Activated CD8-positive, alpha-beta T cell treated with anti-CD3 and anti-CD28 coated beads, Interleukin-2, amount 10 ng/mL, durations not matched to agents 7 days and 5 days (primary cell): ENCODE results near the gene SAPCD1. TPM values are rescaled to one million over a fixed set of nuclear protein-coding genes. Genes with fewer than 3 reads are reported as not detected.

ENCODE experiments used
- ATAC-seq: fragments of 150-1000 bp; cut with Tn5 transposase; one replicate; pipeline ENCODE4 v1.10.0; 2021; ENCODE audit warnings: moderate library complexity
- CTCF ChIA-PET: fragments of 350-600 bp; sonication (Branson Sonifier 250); formaldehyde crosslinking; loops from one replicate; lab custom pipeline; 2021; ENCODE audit warnings: antibody characterized with exemption; lab: Charles Lee
- POLR2A ChIA-PET: fragments of 350-600 bp; sonication (Branson Sonifier 250); formaldehyde crosslinking; loops from one replicate; lab custom pipeline; 2021; ENCODE audit warnings: antibody characterized with exemption; lab: Charles Lee
- DNase-seq: peaks from one replicate; pipeline ENCODE4 v3.0.0-alpha.2; 2020
- H3K27ac Mint-ChIP-seq: one replicate; pipeline ENCODE4 v1.8.0; 2021; ENCODE audit warnings: mild to moderate bottlenecking, mixed read lengths
- H3K27me3 Mint-ChIP-seq: one replicate; pipeline ENCODE4 v1.8.0; 2021; ENCODE audit warnings: low read depth, mixed read lengths
- H3K36me3 Mint-ChIP-seq: one replicate; pipeline ENCODE4 v1.8.0; 2021; ENCODE audit warnings: low read depth, mixed read lengths
- H3K4me1 Mint-ChIP-seq: one replicate; pipeline ENCODE4 v1.8.0; 2021; ENCODE audit warnings: low read depth, mixed read lengths
- H3K4me3 Mint-ChIP-seq: one replicate; pipeline ENCODE4 v1.8.0; 2021; ENCODE audit warnings: mild to moderate bottlenecking, mixed read lengths
- H3K9me3 Mint-ChIP-seq: one replicate; pipeline ENCODE4 v1.8.0; 2022; ENCODE audit warnings: mixed read lengths; ENCODE audit not compliant: insufficient read depth
- total RNA-seq, 2 experiments: library from RNA; stranded (reverse); gene quantifications; one replicate each; pipeline ENCODE4 v1.2.3, GENCODE V29; 2021

The SAPCD1 gene
- total RNA-seq, 2 experiments from 2014 or later, result 14.3 to 15.4 TPM

GRCh38 chr6:31739639-31740396, 22.6 kb upstream of the SAPCD1 start, which contains the start of gene MSH5:
Gene MSH5 (plus strand): TSS chr6:31740005. CDS start chr6:31740467, 462 bp downstream.
- peak; percentile 99 for DNase-seq
- peaks cover 56% of the 10 kb centered on the region for H3K4me1 Mint-ChIP-seq
- H3K27me3 Mint-ChIP-seq, result no peaks in the 10 kb centered on the region
- POLR2A ChIA-PET, result interaction anchor here (0.6 to 5.6 kb wide), 31 partner anchors 11 to 157 kb away, joined by 3 to 83 read pairs (median 5); partner anchors contain the start of genes ABHD16A, BAG6, C6orf47 and CSNK2B
- peak within 1 kb of the TSS; percentile 92 for H3K4me3 Mint-ChIP-seq
- ATAC-seq, result peak; percentile 83
- peaks cover 43% of the 10 kb centered on the region for H3K36me3 Mint-ChIP-seq
- peak within 1 kb of the TSS; percentile 96 for H3K27ac Mint-ChIP-seq
- no peaks in the 10 kb centered on the region for H3K9me3 Mint-ChIP-seq
- CTCF ChIA-PET, result interaction anchor here (0.6 to 9.7 kb wide), 26 partner anchors 10 to 194 kb away, joined by 3 to 118 read pairs (median 4); partner anchors contain the start of genes ABHD16A, ATP6V1G2, C6orf47 and CSNK2B

DNA sequence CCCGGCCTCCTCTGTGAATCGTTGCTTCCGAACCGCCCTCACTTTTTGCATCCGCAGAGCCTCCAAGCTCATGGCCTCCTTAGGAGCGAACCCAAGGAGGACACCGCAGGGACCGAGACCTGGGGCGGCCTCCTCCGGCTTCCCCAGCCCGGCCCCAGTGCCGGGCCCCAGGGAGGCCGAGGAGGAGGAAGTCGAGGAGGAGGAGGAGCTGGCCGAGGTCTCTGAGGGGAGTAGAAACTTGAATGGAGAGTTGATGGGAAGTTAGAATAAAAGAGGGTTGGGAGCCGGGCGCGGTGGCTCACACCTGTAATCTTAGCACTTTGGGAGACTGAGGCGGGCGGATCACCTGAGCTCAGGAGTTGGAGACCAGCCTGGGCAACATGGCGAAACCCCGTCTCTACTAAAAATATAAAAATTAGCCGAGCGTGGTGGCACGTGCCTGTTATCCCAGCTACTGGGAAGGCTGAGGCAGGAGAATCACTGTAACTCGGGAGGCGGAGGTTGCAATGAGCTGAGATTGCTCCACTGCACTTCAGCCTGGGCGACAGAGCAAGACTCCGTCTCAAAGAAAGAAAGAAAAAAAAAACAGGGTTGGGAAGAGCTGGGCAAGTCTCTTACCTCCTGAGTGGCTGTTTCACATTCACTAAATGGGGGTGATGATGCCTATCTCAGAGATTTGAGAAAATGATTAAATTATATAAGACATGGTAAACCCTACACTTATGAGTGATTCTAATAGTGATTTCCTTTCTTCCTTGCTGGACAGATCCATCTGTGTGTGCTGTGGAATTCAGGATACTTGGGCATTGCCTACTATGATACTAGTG, 21.8 kb upstream of the SAPCD1 start:
- DNase-seq (no peak), ATAC-seq (no peak)
- Mint-ChIP-seq H3K4me1 (peaks cover 58% of the 10 kb centered on the region), H3K4me3 (peak overlapping the region; percentile 92), H3K27ac (peak overlapping the region; percentile 96), H3K36me3 (peaks cover 40% of the 10 kb centered on the region), H3K27me3 (no peaks in the 10 kb centered on the region), H3K9me3 (no peaks in the 10 kb centered on the region)
- ChIA-PET CTCF (interaction anchor here (0.9 to 9.7 kb wide), 10 partner anchors 10 to 142 kb away, joined by 3 to 118 read pairs (median 10); partner anchors contain the start of genes CSNK2B, DDAH2, HSPA1A and HSPA1L), POLR2A (interaction anchor here (0.6 to 5.6 kb wide), 28 partner anchors 11 to 200 kb away, joined by 3 to 83 read pairs (median 5); partner anchors contain the start of genes ABHD16A, CSNK2B, DDAH2 and GPANK1)

DNA sequence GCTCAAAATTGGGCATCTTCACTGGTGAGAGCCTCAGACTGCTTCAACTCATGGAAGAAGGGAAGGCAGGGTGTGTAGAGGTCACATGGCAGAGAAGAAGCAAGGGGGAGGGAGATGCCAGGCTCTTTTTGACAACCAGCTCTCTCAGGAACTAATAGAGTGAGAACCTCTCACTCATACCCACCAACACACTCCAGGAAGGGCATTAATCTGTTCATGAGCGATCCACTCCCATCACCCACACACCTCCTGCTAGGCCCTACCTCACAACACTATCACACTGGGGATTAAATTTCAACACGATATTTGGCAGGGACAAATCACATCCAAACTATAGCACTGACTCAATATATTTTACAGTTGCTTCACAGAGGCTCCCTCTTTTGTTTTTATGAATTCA, 20.6 kb upstream of the SAPCD1 start:
- Mint-ChIP-seq H3K27ac (peak overlapping the region; percentile 96), H3K4me3 (peak overlapping the region; percentile 12), H3K36me3 (peaks cover 35% of the 10 kb centered on the region), H3K27me3 (no peaks in the 10 kb centered on the region), H3K4me1 (peaks cover 53% of the 10 kb centered on the region), H3K9me3 (no peaks in the 10 kb centered on the region)
- CTCF ChIA-PET, result interaction anchor here (2.0 to 9.7 kb wide), 3 partner anchors 27 to 76 kb away, joined by 9 to 118 read pairs (median 11); no protein-coding TSS in a partner anchor
- no peak for DNase-seq
- POLR2A ChIA-PET, result interaction anchor here (0.6 to 5.0 kb wide), 4 partner anchors 9 to 147 kb away, joined by 3 to 42 read pairs (median 11); partner anchors contain the start of genes CSNK2B and GPANK1
- no peak for ATAC-seq

DNA sequence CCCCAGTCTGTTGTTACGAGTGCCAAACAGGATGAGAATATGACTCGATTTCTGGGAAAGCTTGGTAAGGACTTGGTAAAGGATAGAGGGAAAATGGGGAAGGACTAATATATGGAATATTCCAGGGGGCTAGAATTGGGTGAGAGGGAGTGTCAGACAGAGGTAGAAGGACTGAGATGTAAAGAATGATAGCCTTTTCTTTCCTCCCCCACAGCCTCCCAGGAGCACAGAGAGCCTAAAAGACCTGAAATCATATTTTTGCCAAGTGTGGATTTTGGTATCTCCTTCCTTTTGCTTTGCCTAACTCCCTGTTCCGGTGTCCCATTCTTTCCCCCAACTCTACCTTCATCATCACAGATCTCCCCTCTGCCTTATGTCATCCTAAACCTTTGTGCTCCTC, 19.6 kb upstream of the SAPCD1 start:
- H3K4me3 Mint-ChIP-seq, result no peak overlapping the region
- H3K27ac Mint-ChIP-seq, result peak overlapping the region; percentile 16
- H3K36me3 Mint-ChIP-seq, result peaks cover 41% of the 10 kb centered on the region
- CTCF ChIA-PET, result interaction anchor here (9.7 kb wide), 1 partner anchor 26 kb away, joined by 118 read pairs; no protein-coding TSS in a partner anchor
- no peak for ATAC-seq
- no peaks in the 10 kb centered on the region for H3K9me3 Mint-ChIP-seq
- POLR2A ChIA-PET, result no interaction called here
- H3K4me1 Mint-ChIP-seq, result peaks cover 42% of the 10 kb centered on the region
- H3K27me3 Mint-ChIP-seq, result no peaks in the 10 kb centered on the region
- no peak for DNase-seq

GRCh38 chr6:31744422-31744821, 18.0 kb upstream of the SAPCD1 start:
- H3K4me1 Mint-ChIP-seq, result peaks cover 27% of the 10 kb centered on the region
- ChIA-PET CTCF (no interaction called here), POLR2A (interaction anchor here (1.1 kb wide), 1 partner anchor 52 kb away, joined by 3 read pairs; no protein-coding TSS in a partner anchor)
- no peaks in the 10 kb centered on the region for H3K9me3 Mint-ChIP-seq
- ATAC-seq (no peak), DNase-seq (no peak)
- H3K27me3 Mint-ChIP-seq, result no peaks in the 10 kb centered on the region
- no peak overlapping the region for H3K27ac Mint-ChIP-seq
- H3K4me3 Mint-ChIP-seq, result no peak overlapping the region
- peaks cover 44% of the 10 kb centered on the region for H3K36me3 Mint-ChIP-seq

DNA sequence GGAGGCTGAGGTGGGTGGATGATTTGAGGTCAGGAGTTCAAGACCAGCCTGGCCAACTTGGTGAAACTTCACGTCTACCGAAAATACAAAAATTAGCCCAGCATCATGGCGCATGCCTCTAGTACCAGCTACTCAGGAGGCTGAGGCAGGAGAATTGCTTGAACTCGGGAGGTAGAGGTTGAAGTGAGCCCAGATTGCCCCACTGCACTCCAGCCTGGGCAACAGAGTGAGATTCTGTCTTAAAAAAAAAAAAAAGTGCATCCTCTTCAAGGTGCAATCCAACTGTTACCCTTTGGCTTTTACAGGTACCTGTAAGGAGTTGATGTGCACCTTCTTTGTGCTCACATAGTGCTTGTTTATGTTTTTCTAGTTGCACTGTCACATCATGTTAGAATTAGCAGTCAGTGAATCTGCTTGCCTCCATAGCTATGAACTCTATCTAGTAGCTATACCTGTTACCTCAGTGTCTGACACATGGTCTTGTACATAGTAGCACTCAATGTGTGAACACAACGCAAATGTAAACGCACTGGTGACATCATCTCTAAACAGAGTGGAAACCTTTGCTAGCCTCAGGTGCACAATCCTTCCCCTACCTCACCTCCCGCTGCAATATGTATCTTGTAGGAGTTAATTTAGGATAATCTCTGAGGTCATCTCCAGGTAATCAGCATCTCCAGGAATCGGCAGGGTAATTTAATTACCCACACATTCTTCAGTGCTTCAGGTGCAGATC, 13.0 kb upstream of the SAPCD1 start:
- POLR2A ChIA-PET, result interaction anchor here (1.3 to 3.9 kb wide), 2 partner anchors 9 to 12 kb away, joined by 3 to 19 read pairs; partner anchors contain the start of gene MSH5
- H3K27me3 Mint-ChIP-seq, result no peaks in the 10 kb centered on the region
- H3K4me3 Mint-ChIP-seq, result no peak overlapping the region
- CTCF ChIA-PET, result interaction anchor here (0.9 kb wide), 1 partner anchor 21 kb away, joined by 3 read pairs; no protein-coding TSS in a partner anchor
- peaks cover 3% of the 10 kb centered on the region for H3K4me1 Mint-ChIP-seq
- DNase-seq, result no peak
- no peak for ATAC-seq
- no peak overlapping the region for H3K27ac Mint-ChIP-seq
- peaks cover 23% of the 10 kb centered on the region for H3K36me3 Mint-ChIP-seq
- no peaks in the 10 kb centered on the region for H3K9me3 Mint-ChIP-seq

DNA sequence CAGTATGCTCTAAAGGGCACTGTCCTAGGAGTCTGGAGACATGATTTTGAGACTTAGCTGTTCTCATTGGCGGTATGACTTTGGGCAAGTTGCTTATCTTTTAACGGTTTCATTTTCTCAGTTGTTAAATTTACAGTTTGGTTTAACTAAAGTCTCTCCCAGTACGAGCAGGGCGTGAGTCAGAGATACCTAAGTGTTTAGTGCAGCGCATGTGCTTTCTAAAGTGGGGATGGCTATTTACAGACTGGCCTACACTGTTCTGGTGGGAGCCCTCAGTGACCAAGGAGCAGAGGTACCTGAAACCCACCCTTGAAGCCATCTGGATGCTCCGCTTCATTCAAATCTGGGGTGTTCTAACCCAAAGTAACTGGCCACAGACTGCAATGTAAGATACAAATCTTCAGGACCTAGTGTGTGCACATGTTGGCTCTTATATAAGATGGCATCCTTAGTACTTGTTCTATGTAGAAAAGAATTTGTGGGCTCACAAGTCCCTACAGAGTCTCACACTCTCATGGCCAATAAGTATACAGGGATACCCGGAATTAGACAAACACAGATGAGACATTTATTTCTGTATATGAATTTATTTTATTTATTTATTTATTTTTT, 11.9 kb upstream of the SAPCD1 start:
- ChIA-PET POLR2A (interaction anchor here (1.4 to 3.9 kb wide), 2 partner anchors 10 to 16 kb away, joined by 5 to 19 read pairs; partner anchors contain the start of gene MSH5), CTCF (interaction anchor here (0.9 kb wide), 1 partner anchor 19 kb away, joined by 3 read pairs; no protein-coding TSS in a partner anchor)
- Mint-ChIP-seq H3K4me1 (no peaks in the 10 kb centered on the region), H3K36me3 (peaks cover 17% of the 10 kb centered on the region), H3K4me3 (no peak overlapping the region), H3K27me3 (no peaks in the 10 kb centered on the region), H3K27ac (no peak overlapping the region), H3K9me3 (no peaks in the 10 kb centered on the region)
- no peak for ATAC-seq
- no peak for DNase-seq

- H3K4me1 Mint-ChIP-seq, result no peaks in the 10 kb centered on the region
- no peaks in the 10 kb centered on the region for H3K9me3 Mint-ChIP-seq
- POLR2A ChIA-PET, result interaction anchor here (3.9 kb wide), 1 partner anchor 12 kb away, joined by 19 read pairs; the partner anchor contains the start of gene MSH5
- H3K36me3 Mint-ChIP-seq, result peaks cover 12% of the 10 kb centered on the region
- DNase-seq (no peak), ATAC-seq (no peak)
- no peak overlapping the region for H3K27ac Mint-ChIP-seq
- CTCF ChIA-PET, result interaction anchor here (1.7 kb wide), 1 partner anchor 17 kb away, joined by 6 read pairs; no protein-coding TSS in a partner anchor
- H3K27me3 Mint-ChIP-seq, result no peaks in the 10 kb centered on the region
- H3K4me3 Mint-ChIP-seq, result no peak overlapping the region
These were observed 9.6 kb upstream of the SAPCD1 start for GRCh38 chr6:31752739-31753319.

GRCh38 chr6:31758281-31758680, 4.2 kb upstream of the SAPCD1 start:
- H3K9me3 Mint-ChIP-seq, result no peaks in the 10 kb centered on the region
- H3K27ac Mint-ChIP-seq, result no peak overlapping the region
- POLR2A ChIA-PET, result interaction anchor here (0.9 to 2.7 kb wide), 3 partner anchors 11 to 22 kb away, joined by 3 to 16 read pairs (median 5); partner anchors contain the start of genes CLIC1 and MSH5
- CTCF ChIA-PET, result interaction anchor here (0.7 to 4.6 kb wide), 3 partner anchors 12 to 32 kb away, joined by 3 to 25 read pairs (median 9); partner anchors contain the start of gene MSH5
- DNase-seq, result no peak
- H3K4me1 Mint-ChIP-seq, result peaks cover 5% of the 10 kb centered on the region
- H3K4me3 Mint-ChIP-seq, result no peak overlapping the region
- H3K27me3 Mint-ChIP-seq, result no peaks in the 10 kb centered on the region
- no peak for ATAC-seq
- peaks cover 34% of the 10 kb centered on the region for H3K36me3 Mint-ChIP-seq

GRCh38 chr6:31760790-31761189, 1.7 kb upstream of the SAPCD1 start:
- ATAC-seq, result no peak
- POLR2A ChIA-PET, result interaction anchor here (0.5 kb wide), 1 partner anchor 22 kb away, joined by 4 read pairs; no protein-coding TSS in a partner anchor
- H3K27ac Mint-ChIP-seq, result peak overlapping the region; percentile 44
- DNase-seq, result no peak
- peaks cover 47% of the 10 kb centered on the region for H3K36me3 Mint-ChIP-seq
- no peaks in the 10 kb centered on the region for H3K9me3 Mint-ChIP-seq
- H3K4me1 Mint-ChIP-seq, result peaks cover 12% of the 10 kb centered on the region
- CTCF ChIA-PET, result interaction anchor here (1.4 to 4.6 kb wide), 2 partner anchors 9 to 70 kb away, joined by 4 to 25 read pairs; no protein-coding TSS in a partner anchor
- no peaks in the 10 kb centered on the region for H3K27me3 Mint-ChIP-seq
- no peak overlapping the region for H3K4me3 Mint-ChIP-seq
